ENCODE results near the gene BRWD1.
A peak's percentile ranks its signal among the peaks of the same experiment; 100 is the strongest.

BRWD1 gene

GRCh38 chr21:39313571-39314142 is at the start of gene BRWD1:
TSS of gene BRWD1 (minus strand) at chr21:39313632. CDS start at chr21:39313491, 141 bp downstream.
- peak; percentile 67 for DNase-seq (ENCODE audit: low read depth)

GRCh38 chr21:39362733-39363132 is 49.3 kb upstream of the BRWD1 start:
- no peak for DNase-seq (ENCODE audit: low read depth)

GRCh38 chr21:39359382-39359781 is 46.0 kb upstream of the BRWD1 start:
- DNase-seq (ENCODE audit: low read depth): no peak

- DNase-seq (ENCODE audit: low read depth): no peak
Measured at GRCh38 chr21:39353295-39353694, 39.9 kb upstream of the BRWD1 start.

- DNase-seq (ENCODE audit: low read depth): no peak
Measured at GRCh38 chr21:39350094-39351005, 36.9 kb upstream of the BRWD1 start.

- peak; percentile 94 for DNase-seq (ENCODE audit: low read depth)
Measured at GRCh38 chr21:39349211-39350093, 36.0 kb upstream of the BRWD1 start.

- DNase-seq (ENCODE audit: low read depth): peak; percentile 82
Measured at GRCh38 chr21:39348355-39349210, 35.2 kb upstream of the BRWD1 start, which contains the start of gene HMGN1. TSS of gene HMGN1 (minus strand) at chr21:39349088. CDS start at chr21:39348917, 171 bp downstream.

GRCh38 chr21:39348040-39348354 is 34.6 kb upstream of the BRWD1 start:
- DNase-seq (ENCODE audit: low read depth): peak; percentile 9

- no peak for DNase-seq (ENCODE audit: low read depth)
Measured at GRCh38 chr21:39347537-39347936, 34.1 kb upstream of the BRWD1 start.

- no peak for DNase-seq (ENCODE audit: low read depth)
Measured at GRCh38 chr21:39346671-39347331, 33.4 kb upstream of the BRWD1 start.

GRCh38 chr21:39346206-39346605 is 32.8 kb upstream of the BRWD1 start:
- DNase-seq (ENCODE audit: low read depth): no peak

GRCh38 chr21:39345440-39345839 is 32.0 kb upstream of the BRWD1 start:
- DNase-seq (ENCODE audit: low read depth): no peak

- no peak for DNase-seq (ENCODE audit: low read depth)
Measured at GRCh38 chr21:39344848-39345247, 31.4 kb upstream of the BRWD1 start.

GRCh38 chr21:39341249-39341923 is 28.0 kb upstream of the BRWD1 start:
- no peak for DNase-seq (ENCODE audit: low read depth)

- no peak for DNase-seq (ENCODE audit: low read depth)
Measured at GRCh38 chr21:39340687-39341086, 27.3 kb upstream of the BRWD1 start.

- DNase-seq (ENCODE audit: low read depth): no peak
Measured at GRCh38 chr21:39339231-39339630, 25.8 kb upstream of the BRWD1 start.

GRCh38 chr21:39336457-39337008 is 23.1 kb upstream of the BRWD1 start:
- DNase-seq (ENCODE audit: low read depth): no peak

GRCh38 chr21:39334611-39335010 is 21.2 kb upstream of the BRWD1 start:
- no peak for DNase-seq (ENCODE audit: low read depth)

- DNase-seq (ENCODE audit: low read depth): no peak
Measured at GRCh38 chr21:39332175-39332574, 18.7 kb upstream of the BRWD1 start.

- DNase-seq (ENCODE audit: low read depth): no peak
Measured at GRCh38 chr21:39330001-39330400, 16.6 kb upstream of the BRWD1 start.
